Measurements from ENCODE around the gene SNRPA1.

SNRPA1 gene

GRCh38 chr15:101237251-101237650 lies 57.8 kb downstream of the SNRPA1 start:
- DNase-seq: no peak

GRCh38 chr15:101233651-101234280 lies 61.3 kb downstream of the SNRPA1 start:
- DNase-seq: no peak

GRCh38 chr15:101232677-101233076 lies 62.4 kb downstream of the SNRPA1 start:
- DNase-seq: no peak

Measured in right forelimb (tissue), 1 donor.